Testis (tissue), 3 donors: ENCODE data around the gene KPNB1. TPM values are rescaled to one million over a fixed set of nuclear protein-coding genes. Genes with fewer than 3 reads are reported as not detected.

ENCODE experiments used
- DNase-seq: peaks from one replicate; pipeline ENCODE4 v3.0.0-alpha.2; 2019
- H3K27ac ChIP-seq, 2 donors: fragments of 200-600 bp; sonication (generic); one replicate each; pipeline ENCODE4 v1.5.1; 2019
- H3K27me3 ChIP-seq: fragments of 200-600 bp; sonication (generic); one replicate; pipeline ENCODE4 v1.5.1; 2019
- H3K36me3 ChIP-seq: fragments of 200-600 bp; sonication (generic); one replicate; pipeline ENCODE4 v1.5.1; 2017; ENCODE audit warnings: low read depth; ENCODE audit errors: missing control alignments
- H3K4me1 ChIP-seq: fragments of 200-600 bp; sonication (generic); one replicate; pipeline ENCODE4 v1.5.1; 2019
- H3K4me3 ChIP-seq, 2 donors: fragments of 200-600 bp; sonication (generic); one replicate each; pipeline ENCODE4 v1.5.1; 2017 to 2019
- H3K9me3 ChIP-seq: fragments of 200-600 bp; sonication (generic); one replicate; pipeline ENCODE4 v1.5.1; 2017
- CTCF ChIP-seq, 3 experiments: fragments of 450-650 bp in 2 of 3; fragments of 200-600 bp in 1 of 3; sonication (generic) in 1 of 3; IDR thresholded peaks; one replicate each; pipeline ENCODE4 v1.5.1; 2016 to 2019; ENCODE audit warnings: antibody characterized with exemption in 3 of 3, mild to moderate bottlenecking in 2 of 3, moderate library complexity in 1 of 3
- POLR2A ChIP-seq: fragments of 450-650 bp; IDR thresholded peaks from one replicate; pipeline ENCODE4 v1.6.1; 2017; ENCODE audit warnings: antibody characterized with exemption, mild to moderate bottlenecking, moderate library complexity
- WGBS, 2 donors: methylation state at CpG; one replicate each; pipeline ENCODE4 v1.1.5; 2018; 5-methylcytosine and 5-hydroxymethylcytosine counted together
- intact Hi-C: fragments of 100-400 bp; cut with DNase I; formaldehyde crosslinking; loops from one replicate; pipeline ENCODE4 v1.15.1; 2023; ENCODE audit warnings: low total_unique reads
- polyA plus RNA-seq: library from polyadenylated mRNA; stranded (reverse); fragments of 350-450 nt; fragmentation: Illumina TruSeq; extraction: RNeasy Lipid Tissue Mini Kit (QIAGEN cat#74804); gene quantifications from one replicate; pipeline ENCODE4 v1.2.3, GENCODE V29; 2014; ENCODE audit warnings: low read depth, low replicate concordance; ENCODE audit not compliant: insufficient read depth
- total RNA-seq, 2 donors: library from RNA; depleted of rRNA; stranded (reverse); fragments of >200 nt; gene quantifications; one replicate each; pipeline ENCODE4 v1.2.3, GENCODE V29; 2016

The KPNB1 gene
- total and polyA plus RNA-seq, 3 donors from 2014 or later: 262 to 391 (median 299) TPM

DNA sequence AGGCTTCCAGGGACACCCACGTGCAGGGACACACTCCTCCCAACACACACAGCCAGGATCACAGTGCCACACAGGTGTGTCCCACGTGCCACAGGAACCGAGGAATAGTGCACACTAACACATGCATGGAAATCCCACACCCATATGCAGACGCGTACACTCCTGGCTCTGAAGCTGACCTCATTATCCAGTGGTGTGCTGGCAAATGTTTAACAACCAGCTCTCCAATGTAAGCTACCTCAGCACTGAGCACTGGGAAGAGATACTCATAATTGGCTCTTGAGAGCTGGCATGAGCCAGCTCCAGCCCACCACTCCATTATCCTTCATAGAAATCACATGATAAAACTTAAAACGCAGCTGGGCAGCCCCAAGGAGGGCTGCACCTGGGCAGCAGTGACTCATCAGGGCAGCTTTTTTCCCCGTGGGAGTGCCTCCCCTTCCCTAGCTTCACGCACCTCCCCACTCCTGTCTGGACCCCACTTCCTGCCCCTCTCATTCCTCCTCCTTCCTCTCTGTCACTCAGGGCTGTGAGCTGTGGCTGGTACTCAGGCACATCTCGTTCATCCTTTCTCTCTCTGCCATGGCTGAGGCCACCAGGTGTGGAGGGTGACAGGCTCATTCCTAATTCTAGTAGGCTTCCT lies 68.4 kb downstream of the KPNB1 start:
- 36 to 53% methylated on average over 4 to 9 of the region's 9 CpGs for WGBS, 2 donors
- no peaks in the 10 kb centered on the region for H3K27me3 ChIP-seq

DNA sequence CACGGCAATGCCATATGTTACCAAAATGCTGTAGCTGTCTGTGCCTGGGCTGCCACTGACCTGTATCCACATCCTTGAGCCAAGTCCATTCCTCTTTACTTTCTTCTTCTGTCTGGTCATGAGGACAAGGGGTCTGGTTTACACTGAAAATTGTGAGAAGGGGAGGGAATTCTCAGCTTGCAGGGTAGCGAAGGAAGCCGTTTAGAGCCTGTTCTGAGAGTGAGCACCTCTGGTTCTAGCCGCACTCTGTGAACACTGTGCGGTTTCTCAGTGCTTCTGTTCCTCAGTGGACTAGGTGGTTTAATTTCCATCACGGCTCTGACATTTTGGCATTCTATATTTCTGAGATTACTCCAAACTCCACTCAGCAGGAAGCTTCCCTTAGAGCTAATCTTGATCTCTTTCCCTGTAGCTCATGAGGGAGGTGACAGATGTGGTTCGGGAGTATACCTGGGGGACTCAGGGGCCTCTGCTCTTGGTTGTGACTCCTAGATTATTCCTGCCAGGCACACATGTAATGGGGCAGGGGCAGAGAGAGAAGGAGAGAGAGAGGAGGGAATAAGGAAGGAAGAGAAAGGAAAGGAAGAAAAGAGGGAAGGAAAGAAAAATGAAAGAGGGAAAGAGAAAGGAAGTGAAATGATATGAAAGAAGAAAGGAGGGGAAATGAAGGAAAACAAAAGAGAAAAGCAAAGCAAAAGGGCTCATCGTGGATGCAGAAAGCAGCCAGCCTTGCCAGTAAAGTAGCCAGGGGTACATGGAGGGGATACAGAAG lies 69.1 kb downstream of the KPNB1 start:
- Histone ChIP-seq H3K27ac (no peak overlapping the region), H3K27me3 (no peaks in the 10 kb centered on the region), H3K4me1 (no peaks in the 10 kb centered on the region), H3K4me3 (no peak overlapping the region), H3K36me3 (no peaks in the 10 kb centered on the region), H3K9me3 (no peaks in the 10 kb centered on the region)
- 60 to 66% methylated on average over 8 of the region's 8 CpGs for WGBS, 2 donors
- intact Hi-C loops: no loop called here
- no peak for DNase-seq
- TF ChIP-seq CTCF (IDR thresholded peaks at IDR 0.05): no peak
- TF ChIP-seq POLR2A: no peak

More for the DNA sequence above, 68.4 kb downstream of the KPNB1 start:
- no peak for TF ChIP-seq POLR2A
- no peak for TF ChIP-seq CTCF (IDR thresholded peaks at IDR 0.05)
- no peaks in the 10 kb centered on the region for H3K4me1 ChIP-seq
- H3K27ac ChIP-seq: no peak overlapping the region
- DNase-seq: no peak
- intact Hi-C loops: no loop called here
- no peaks in the 10 kb centered on the region for H3K36me3 ChIP-seq
- H3K4me3 ChIP-seq: no peak overlapping the region
- H3K9me3 ChIP-seq: no peaks in the 10 kb centered on the region

- no peak overlapping the region for H3K27ac ChIP-seq
- no peak for TF ChIP-seq POLR2A
- TF ChIP-seq CTCF (IDR thresholded peaks at IDR 0.05): no peak
- no peaks in the 10 kb centered on the region for H3K27me3 ChIP-seq
- no peak for DNase-seq
- no peak overlapping the region for H3K4me3 ChIP-seq
- no peaks in the 10 kb centered on the region for H3K4me1 ChIP-seq
- no peaks in the 10 kb centered on the region for H3K36me3 ChIP-seq
- intact Hi-C loops: no loop called here
- H3K9me3 ChIP-seq: no peaks in the 10 kb centered on the region
- 72 to 75% methylated on average over 4 to 9 of the region's 9 CpGs for WGBS, 2 donors
These were observed 69.9 kb downstream of the KPNB1 start for GRCh38 chr17:47719411-47720152.

DNA sequence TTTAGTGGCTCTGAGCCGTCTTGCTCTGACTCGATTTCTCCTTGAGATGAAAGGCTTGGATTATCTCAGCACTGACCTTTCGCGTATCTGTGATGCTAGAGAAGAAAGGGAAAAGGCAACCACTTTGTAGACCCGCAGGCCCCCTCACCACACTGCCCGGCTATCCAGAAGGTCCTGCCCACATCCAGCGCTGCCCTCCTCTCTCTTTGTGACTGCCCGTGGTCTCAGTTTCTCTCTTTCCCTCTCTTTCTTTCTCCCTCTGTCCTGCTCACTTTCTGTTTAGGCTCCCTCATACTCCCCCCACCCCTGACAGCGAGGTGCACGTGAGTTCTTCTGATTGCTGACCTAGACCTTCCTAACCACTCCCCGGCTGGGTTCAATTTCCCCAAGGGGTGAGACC lies 70.5 kb downstream of the KPNB1 start:
- Histone ChIP-seq H3K36me3 (no peaks in the 10 kb centered on the region), H3K4me1 (no peaks in the 10 kb centered on the region), H3K4me3 (no peak overlapping the region), H3K27me3 (no peaks in the 10 kb centered on the region), H3K27ac (no peak overlapping the region), H3K9me3 (no peaks in the 10 kb centered on the region)
- intact Hi-C loops: no loop called here
- DNase-seq: no peak
- 59% methylated on average over 11 of the region's 11 CpGs for WGBS, 2 donors
- TF ChIP-seq CTCF (IDR thresholded peaks at IDR 0.05) (no peak), POLR2A (no peak)
